IPS-18c (cell line): ENCODE results near the gene NCKAP5L.

ENCODE experiments used
- H3K4me3 ChIP-seq: 2 replicates; pipeline ENCODE4 v1.7.0; 2013; ENCODE audit warnings: low read depth, mild to moderate bottlenecking, low read length, moderate library complexity; ENCODE audit not compliant: insufficient read depth
- H3K9me3 ChIP-seq: one replicate; pipeline ENCODE4 v1.6.1; 2013; ENCODE audit warnings: mild to moderate bottlenecking, low read length, moderate library complexity; ENCODE audit not compliant: control insufficient read depth, insufficient read depth

The NCKAP5L gene

GRCh38 chr12:49809906-49810389, 18.3 kb downstream of the NCKAP5L start:
- Histone ChIP-seq H3K4me3 (no peak overlapping the region), H3K9me3 (no peaks in the 10 kb centered on the region)

GRCh38 chr12:49809381-49809905, 18.8 kb downstream of the NCKAP5L start:
- Histone ChIP-seq H3K4me3 (no peak overlapping the region), H3K9me3 (no peaks in the 10 kb centered on the region)

GRCh38 chr12:49808686-49809380, 19.4 kb downstream of the NCKAP5L start:
- no peaks in the 10 kb centered on the region for H3K9me3 ChIP-seq
- no peak overlapping the region; the same call in 1 of the 2 replicates for H3K4me3 ChIP-seq

- H3K4me3 ChIP-seq = no peak overlapping the region; the same call in 1 of the 2 replicates
- H3K9me3 ChIP-seq = no peaks in the 10 kb centered on the region
Observed at GRCh38 chr12:49807991-49808580, 20.1 kb downstream of the NCKAP5L start.

- H3K4me3 ChIP-seq = no peak overlapping the region
- H3K9me3 ChIP-seq = no peaks in the 10 kb centered on the region
Observed at GRCh38 chr12:49806877-49807276, 21.3 kb downstream of the NCKAP5L start.

GRCh38 chr12:49806321-49806813, 21.8 kb downstream of the NCKAP5L start:
- no peaks in the 10 kb centered on the region for H3K9me3 ChIP-seq
- no peak overlapping the region for H3K4me3 ChIP-seq

- Histone ChIP-seq H3K4me3 (no peak overlapping the region), H3K9me3 (no peaks in the 10 kb centered on the region)
Observed at GRCh38 chr12:49805409-49805808, 22.8 kb downstream of the NCKAP5L start.

- Histone ChIP-seq H3K9me3 (no peaks in the 10 kb centered on the region), H3K4me3 (no peak overlapping the region)
Observed at GRCh38 chr12:49804821-49805220, 23.4 kb downstream of the NCKAP5L start.

GRCh38 chr12:49803693-49804450, 24.3 kb downstream of the NCKAP5L start:
- H3K9me3 ChIP-seq = no peaks in the 10 kb centered on the region
- H3K4me3 ChIP-seq = no peak overlapping the region

- Histone ChIP-seq H3K9me3 (no peaks in the 10 kb centered on the region), H3K4me3 (no peak overlapping the region)
Observed at GRCh38 chr12:49801141-49802063, 26.8 kb downstream of the NCKAP5L start.

GRCh38 chr12:49800421-49801140, 27.6 kb downstream of the NCKAP5L start:
- Histone ChIP-seq H3K4me3 (no peak overlapping the region), H3K9me3 (no peaks in the 10 kb centered on the region)

- no peaks in the 10 kb centered on the region for H3K9me3 ChIP-seq
- H3K4me3 ChIP-seq = no peak overlapping the region
Observed at GRCh38 chr12:49798934-49799333, 29.3 kb downstream of the NCKAP5L start.

- Histone ChIP-seq H3K9me3 (no peaks in the 10 kb centered on the region), H3K4me3 (no peak overlapping the region)
Observed at GRCh38 chr12:49798248-49798647, 30.0 kb downstream of the NCKAP5L start.

- Histone ChIP-seq H3K4me3 (no peak overlapping the region), H3K9me3 (no peaks in the 10 kb centered on the region)
Observed at GRCh38 chr12:49797449-49797776, 30.8 kb downstream of the NCKAP5L start.

- Histone ChIP-seq H3K4me3 (no peak overlapping the region), H3K9me3 (no peaks in the 10 kb centered on the region)
Observed at GRCh38 chr12:49796606-49797448, 31.4 kb downstream of the NCKAP5L start.
